ENCODE data around the gene CEP192.
"Not testable (repeated sequence)": the region's sequence is repeated elsewhere in the genome, so short reads cannot be mapped to it uniquely, and the experiment has no call there.

CEP192 gene

GRCh38 chr18:12993439-12993838, 2.3 kb downstream of the CEP192 start:
- no peak for DNase-seq (ENCODE audit: low spot score)

- DNase-seq (ENCODE audit: low spot score): no peak
These were observed 4.3 kb downstream of the CEP192 start for GRCh38 chr18:12995424-12995823.

- DNase-seq (ENCODE audit: low spot score): no peak
These were observed 4.9 kb downstream of the CEP192 start for GRCh38 chr18:12995952-12996477.

- no peak for DNase-seq (ENCODE audit: low spot score)
These were observed 5.6 kb downstream of the CEP192 start for GRCh38 chr18:12996661-12997292.

- not testable (repeated sequence) for DNase-seq (ENCODE audit: low spot score)
These were observed 6.2 kb downstream of the CEP192 start for GRCh38 chr18:12997330-12997729.

GRCh38 chr18:12998332-12999060, 7.3 kb downstream of the CEP192 start:
- no peak for DNase-seq (ENCODE audit: low spot score)

GRCh38 chr18:13003466-13003896, 12.3 kb downstream of the CEP192 start:
- peak; percentile 55 for DNase-seq (ENCODE audit: low spot score)

- no peak for DNase-seq (ENCODE audit: low spot score)
These were observed 13.2 kb downstream of the CEP192 start for GRCh38 chr18:13004396-13004795.

- no peak for DNase-seq (ENCODE audit: low spot score)
These were observed 14.1 kb downstream of the CEP192 start for GRCh38 chr18:13005289-13005688.

- no peak for DNase-seq (ENCODE audit: low spot score)
These were observed 15.5 kb downstream of the CEP192 start for GRCh38 chr18:13006531-13007247.

GRCh38 chr18:13007248-13007560, 16.0 kb downstream of the CEP192 start:
- no peak for DNase-seq (ENCODE audit: low spot score)

- no peak for DNase-seq (ENCODE audit: low spot score)
These were observed 20.6 kb downstream of the CEP192 start for GRCh38 chr18:13011719-13012118.

- DNase-seq (ENCODE audit: low spot score): no peak
These were observed 23.1 kb downstream of the CEP192 start for GRCh38 chr18:13014232-13014631.

- DNase-seq (ENCODE audit: low spot score): no peak
These were observed 23.7 kb downstream of the CEP192 start for GRCh38 chr18:13014818-13015217.

- DNase-seq (ENCODE audit: low spot score): no peak
These were observed 26.2 kb downstream of the CEP192 start for GRCh38 chr18:13017247-13017875.

GRCh38 chr18:13018374-13018773, 27.2 kb downstream of the CEP192 start:
- no peak for DNase-seq (ENCODE audit: low spot score)

GRCh38 chr18:13019301-13019700, 28.1 kb downstream of the CEP192 start:
- DNase-seq (ENCODE audit: low spot score): no peak

- no peak for DNase-seq (ENCODE audit: low spot score)
These were observed 31.5 kb downstream of the CEP192 start for GRCh38 chr18:13022644-13023043.

- DNase-seq (ENCODE audit: low spot score): no peak
These were observed 34.1 kb downstream of the CEP192 start for GRCh38 chr18:13025233-13025632.

- no peak for DNase-seq (ENCODE audit: low spot score)
These were observed 35.6 kb downstream of the CEP192 start for GRCh38 chr18:13026583-13027270.

- DNase-seq (ENCODE audit: low spot score): no peak
These were observed 37.7 kb downstream of the CEP192 start for GRCh38 chr18:13028869-13029268.

GRCh38 chr18:13032173-13032572, 41.0 kb downstream of the CEP192 start:
- DNase-seq (ENCODE audit: low spot score): no peak

Data from AG08396 (cell line).